HG03066 (cell line): ENCODE measurements around the gene ATXN7.
A peak's percentile ranks its signal among the peaks of the same experiment; 100 is the strongest.

ENCODE experiments used
- ATAC-seq: cut with Tn5 transposase; IDR thresholded peaks from one replicate; pipeline ENCODE4 v1.9.1; 2021; ENCODE audit warnings: low read depth; ENCODE audit not compliant: unreplicated experiment

ATXN7 gene

DNA sequence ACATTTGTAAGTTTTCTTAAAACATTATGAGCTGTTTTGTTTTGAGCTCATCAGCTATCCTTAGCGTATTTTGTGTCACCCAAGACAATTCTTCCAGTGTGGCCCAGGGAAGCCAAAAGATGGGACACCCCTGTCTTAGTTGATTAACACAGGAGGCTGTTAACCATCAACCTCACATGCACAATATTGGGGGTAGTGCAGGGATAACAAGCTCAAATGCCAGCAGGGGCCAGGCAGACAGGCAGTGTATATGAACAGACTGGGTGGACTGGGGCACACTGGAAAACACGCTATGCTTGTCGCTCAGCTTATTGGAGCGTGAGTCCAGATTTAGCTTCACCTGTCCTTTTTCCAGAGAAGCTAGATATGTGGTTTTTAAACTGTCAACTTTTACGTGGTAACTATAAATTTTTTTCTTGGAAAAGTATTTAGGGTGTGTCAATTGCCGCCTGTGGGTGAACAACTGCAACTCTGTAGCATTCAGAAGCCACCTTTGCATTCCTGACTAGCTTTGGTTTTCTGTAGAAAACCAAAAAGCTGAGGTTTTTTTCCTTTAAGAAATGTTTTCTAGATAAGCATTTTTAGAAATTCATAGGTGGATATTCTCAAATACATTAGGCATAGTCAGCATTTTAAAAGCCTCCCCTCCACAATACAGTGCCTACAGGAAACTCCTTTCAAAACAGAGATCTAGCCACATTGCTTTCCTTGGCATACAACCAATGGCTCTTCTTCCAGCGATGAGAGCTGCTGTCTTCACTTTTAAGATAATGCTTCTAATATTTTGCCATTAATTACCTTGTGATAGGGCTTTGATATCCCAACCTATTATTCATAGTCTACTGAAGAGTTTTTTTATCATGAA is 145.1 kb downstream of the ATXN7 start:
- no peak for ATAC-seq

DNA sequence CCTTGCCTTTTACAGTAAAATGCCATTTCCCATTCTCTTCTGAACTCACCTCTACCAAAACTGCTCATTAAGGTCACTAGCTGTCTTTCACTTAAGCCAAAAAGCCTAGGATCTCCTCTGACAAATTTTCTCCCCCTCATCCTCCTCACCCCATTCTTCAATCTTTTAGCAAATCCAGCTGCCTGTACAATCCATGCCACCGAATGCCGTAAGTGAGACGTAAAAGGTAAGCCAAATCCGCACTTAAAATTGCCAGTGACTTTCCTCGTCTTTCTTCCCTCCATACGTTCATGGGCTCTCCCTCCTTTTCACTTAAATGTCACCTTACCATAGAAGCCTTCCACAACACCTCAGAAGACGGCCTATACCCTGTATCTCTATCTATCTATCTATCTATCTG is 145.9 kb downstream of the ATXN7 start:
- no peak for ATAC-seq

DNA sequence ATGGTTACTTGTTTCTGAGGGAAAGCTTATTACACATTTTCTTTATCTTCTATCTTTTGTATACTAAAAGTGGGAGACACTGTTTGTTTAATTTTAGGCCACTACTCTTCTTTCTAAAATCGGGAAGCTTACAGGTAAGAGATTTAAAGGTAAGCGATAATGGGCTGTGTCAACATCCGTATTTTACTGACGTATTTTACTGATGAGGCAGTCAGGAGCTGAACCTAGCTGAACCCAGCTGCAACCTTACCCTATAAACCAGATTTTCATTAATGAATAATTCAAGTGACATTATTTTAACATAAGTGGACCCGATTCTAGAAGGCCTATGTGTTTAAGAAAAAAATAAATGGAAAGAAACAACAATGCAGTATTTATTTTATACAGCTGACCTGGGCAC is 146.5 kb downstream of the ATXN7 start:
- no peak for ATAC-seq

DNA sequence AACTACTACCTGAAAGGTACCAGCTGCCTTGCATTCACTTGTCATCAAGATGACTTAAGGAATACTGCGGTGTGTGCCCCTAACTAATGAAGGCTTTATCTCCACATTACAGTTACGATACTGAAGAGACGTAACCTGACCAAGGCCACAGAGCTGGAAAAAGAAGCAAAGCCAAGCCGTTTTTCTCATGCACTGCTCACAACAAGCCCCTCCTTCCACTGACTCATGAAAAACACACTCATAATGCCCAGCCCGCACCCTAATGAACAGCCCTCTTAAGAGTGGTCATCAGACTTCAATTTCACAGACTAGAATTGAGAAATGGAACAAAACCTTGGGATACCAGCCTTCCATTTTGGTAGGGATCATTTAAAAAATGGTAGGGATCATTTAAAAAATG is 148.0 kb downstream of the ATXN7 start:
- no peak for ATAC-seq

DNA sequence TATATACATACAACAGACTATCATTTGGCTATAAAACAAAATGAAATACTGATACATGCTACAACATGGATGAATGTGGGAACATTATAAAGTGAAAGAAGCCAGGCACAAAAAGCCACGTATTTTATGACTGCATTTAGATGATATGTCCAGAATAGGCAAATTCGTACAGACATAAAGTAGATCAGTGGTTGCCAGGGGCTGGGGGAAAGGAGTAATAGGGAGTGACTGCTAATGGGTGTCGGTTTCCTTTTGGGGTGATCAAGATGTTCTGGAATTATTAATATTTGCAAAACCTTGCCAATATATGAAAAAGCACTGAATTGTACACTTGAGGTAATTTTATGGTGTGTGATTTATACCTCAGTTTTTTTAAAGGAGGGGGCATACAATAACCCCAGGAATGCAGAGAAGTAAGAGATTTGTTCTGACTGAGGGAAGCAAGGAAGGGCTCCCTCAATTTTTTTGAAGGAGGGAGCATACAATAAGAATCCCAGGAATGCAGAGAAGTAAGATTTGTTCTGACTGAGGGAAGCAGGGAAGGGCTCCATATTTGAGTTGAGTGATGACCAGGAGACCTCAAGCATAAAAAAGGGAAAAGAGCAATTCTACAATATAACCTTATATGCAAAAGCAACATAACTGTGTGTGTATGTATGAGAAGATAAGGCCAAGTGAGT is 153.4 kb downstream of the ATXN7 start:
- ATAC-seq = no peak

DNA sequence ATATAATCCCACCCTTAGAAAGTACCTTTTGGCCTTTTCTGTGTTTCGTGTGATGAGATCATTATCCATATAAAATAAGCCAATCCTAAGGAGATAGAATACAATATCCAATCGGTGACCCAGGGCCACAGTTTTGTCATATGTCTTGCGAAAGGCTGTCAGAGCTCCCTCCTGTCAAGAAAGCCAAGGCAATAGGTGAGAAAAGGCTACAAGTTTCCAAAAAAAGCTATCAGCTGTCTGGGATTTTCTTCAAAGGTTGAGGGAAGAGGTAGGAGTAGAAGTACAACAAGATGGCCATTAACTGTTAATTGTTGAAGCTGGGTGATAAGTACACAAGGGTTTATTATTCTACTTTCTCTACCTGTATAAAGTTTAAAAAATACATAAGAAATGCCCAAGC is 155.6 kb downstream of the ATXN7 start:
- no peak for ATAC-seq

DNA sequence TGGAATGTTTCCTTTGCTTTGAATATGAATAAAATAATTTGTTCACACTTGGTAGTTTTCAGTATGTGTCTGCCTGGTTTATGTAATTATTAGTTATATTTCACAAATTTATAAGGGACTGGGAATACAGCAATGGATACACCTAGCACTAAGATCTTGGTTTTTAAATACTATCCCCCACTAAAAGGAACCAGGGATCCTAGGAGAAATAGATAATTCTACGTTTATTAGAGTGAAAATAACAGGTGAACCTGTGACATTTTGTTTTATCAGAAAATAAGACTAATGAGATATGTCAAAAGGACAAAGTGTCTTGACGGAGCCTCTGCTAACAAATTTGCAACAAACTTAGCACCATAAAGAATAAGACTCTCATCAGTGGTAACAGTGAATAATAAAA is 156.2 kb downstream of the ATXN7 start:
- ATAC-seq = no peak

DNA sequence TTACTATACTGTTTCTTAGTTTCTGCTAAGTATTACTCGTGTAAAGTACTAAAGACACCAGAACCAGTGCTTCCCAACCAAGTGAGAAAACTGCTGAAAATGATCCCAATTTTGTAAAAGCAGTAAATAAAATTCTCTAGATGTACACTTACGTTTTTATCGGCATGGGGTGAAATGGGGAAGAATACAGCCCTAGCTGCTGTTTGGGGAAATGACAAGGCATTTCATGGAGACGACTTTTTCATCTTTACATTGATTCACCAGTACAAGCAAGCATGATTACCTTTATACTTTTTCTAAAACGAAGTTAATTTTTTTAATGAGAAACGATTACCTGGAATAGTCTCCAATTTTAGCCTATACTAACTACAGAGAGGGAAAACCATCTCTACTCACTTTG is 158.3 kb downstream of the ATXN7 start:
- ATAC-seq = no peak

DNA sequence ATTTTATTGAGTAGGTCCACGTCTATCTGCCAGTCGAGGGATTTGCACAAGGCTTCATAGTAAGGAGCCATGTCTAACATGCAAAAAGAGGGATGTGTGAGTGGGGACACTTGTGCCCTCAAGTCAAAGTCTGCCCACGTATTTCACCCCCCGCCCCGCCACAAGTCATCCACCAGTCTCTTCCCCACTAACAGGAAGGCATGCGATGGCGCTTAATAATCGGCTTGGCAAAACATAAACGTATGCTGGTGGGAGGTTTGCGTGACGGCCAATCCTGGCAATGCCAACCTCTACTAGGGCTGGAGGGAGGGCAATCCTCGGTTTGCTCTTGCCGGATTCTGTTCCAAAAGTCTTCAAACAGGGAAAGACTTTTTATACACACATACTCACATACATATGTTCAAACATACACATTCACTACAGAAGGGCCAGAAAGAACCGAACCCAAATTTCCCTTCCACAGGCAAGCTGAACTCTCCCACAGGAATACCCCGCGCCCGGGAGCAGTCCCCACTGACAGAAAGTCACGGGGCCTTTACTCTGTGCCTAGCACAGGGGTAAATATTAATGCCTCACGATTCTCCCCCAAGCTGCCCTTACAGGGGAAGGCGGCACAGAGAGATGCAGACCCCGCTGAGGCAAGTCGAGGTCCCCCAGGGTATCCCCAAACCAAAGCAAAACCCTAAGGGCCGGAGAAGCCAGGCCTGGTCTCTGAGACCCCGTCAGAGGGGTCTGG is 159.0 kb downstream of the ATXN7 start:
- ATAC-seq = no peak

DNA sequence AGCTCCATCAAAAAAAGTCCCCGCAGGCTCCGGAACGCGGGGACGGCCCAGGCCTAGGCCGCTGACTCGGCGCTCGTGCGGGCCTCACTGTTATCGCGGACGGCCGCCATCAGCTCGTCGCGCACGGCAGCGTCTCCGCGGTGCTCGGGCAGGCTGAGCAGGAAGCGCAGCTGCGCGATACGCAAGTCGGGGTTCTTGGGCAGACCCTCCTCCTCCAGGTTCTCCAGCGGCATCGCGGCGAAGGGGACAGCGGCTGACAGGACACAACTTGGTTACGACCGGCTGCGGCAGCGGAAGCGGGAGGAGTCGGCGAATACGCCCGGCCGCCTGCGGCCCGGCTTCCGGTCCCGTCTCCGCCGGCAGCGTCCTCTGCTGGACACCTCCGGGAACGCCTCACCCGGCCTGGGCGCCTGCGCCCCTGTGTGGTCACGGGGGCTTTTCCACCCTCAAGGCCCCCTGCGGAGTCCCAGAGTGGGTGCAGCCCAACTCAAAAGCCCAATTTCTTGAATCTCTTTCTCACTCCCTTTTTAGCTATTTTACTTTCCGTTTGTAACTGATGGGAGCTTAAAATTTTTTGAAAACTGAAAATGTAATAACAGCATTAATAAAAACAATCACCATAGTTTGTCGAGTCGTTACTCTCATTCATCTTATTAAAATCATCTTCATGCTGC is 159.7 kb downstream of the ATXN7 start, which contains the start of gene PSMD6:
TSS of gene PSMD6 (minus strand) at position 308 of the 674 bp plus-strand sequence. CDS start at position 233, 75 bp downstream.
- ATAC-seq = peak; percentile 94

DNA sequence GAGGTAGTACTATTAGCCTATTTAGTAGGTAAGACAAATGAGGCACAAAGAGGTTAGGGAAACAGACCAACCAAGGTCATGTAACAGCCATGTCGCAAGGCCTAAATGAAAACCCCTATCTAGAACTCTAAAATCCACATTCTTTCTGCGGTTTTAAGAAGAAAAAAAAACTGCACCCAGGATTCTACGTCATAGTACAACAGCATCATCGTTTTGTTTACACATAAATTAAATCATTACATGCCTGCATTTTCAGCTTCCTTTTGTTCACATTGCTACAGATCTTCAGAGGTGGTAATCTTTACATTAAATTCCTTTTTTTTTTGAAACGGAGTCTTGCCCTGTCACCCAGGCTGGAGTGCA is 160.2 kb downstream of the ATXN7 start:
- ATAC-seq = no peak

DNA sequence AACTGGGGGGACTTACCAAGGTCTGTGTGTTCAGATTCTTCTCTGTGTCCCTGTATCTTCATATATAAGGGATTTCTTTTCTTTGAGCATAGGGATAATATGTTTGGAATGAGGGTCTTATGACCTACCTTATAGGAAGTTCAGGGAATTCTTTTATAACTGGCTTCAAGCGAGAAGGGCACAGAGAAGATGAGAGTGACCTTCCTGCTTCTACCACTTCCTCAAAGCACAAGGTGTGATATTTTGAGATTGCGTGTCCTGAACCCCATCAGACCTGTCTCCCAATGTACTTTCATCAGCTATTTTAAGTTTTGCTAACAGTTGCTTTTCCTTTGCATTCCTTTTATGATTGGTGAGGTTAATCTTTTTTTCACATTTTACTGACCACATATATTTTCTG is 162.7 kb downstream of the ATXN7 start:
- ATAC-seq = no peak

DNA sequence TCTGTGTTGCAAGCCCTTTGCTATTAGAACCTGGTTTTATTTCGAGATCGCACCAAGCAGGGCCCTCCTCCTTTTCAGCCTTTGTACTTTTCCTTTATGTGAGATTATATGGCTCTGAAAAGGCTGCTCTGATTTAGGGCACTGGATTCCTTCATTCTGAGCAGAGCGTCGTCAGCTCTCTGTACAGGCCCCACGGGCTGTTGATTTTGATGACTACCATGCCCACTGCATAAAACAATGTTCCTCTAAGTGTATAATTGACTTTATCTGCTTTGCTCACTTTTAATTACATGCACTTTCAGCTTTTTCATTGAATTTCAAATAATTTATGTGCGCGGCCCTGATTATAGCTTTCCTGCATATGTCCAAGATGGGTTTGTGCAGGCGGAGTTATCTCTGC is 164.0 kb downstream of the ATXN7 start:
- no peak for ATAC-seq

DNA sequence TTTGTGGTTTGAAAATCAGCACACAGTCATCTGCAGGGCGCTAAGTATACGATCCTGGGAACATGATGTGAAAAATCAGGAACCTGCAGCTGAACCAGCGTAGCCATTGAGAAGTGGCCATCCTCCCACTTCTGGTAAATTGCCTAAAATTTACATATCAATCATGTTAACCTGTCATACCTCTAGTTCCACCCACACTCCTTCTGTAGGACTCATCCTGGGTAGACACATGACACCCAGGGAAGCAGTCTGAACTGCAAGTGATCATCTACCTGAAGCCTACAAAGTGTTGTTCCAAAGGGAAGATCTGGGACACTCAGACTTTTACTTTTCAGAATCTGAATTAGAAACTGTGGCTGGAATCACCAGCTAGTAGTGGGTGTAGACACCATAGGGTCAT is 165.1 kb downstream of the ATXN7 start:
- no peak for ATAC-seq

DNA sequence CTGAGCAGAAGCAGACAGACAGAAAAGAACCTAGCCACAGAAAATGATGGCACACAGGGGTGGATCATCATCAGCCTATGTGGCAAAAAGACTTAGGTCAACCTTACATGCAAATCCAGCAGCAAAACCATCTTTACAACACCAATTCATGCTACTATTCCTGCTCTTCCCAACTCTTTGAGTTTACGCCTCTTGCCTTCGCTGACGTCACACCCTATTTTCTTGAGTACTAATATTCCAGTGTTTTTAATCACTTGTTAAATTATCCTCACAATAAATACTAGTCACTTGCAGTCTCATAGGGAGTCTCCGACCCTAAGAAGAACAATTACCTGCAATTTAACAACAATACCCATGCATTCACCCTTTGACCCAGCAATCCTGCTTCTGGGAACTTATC is 165.6 kb downstream of the ATXN7 start:
- ATAC-seq = no peak

DNA sequence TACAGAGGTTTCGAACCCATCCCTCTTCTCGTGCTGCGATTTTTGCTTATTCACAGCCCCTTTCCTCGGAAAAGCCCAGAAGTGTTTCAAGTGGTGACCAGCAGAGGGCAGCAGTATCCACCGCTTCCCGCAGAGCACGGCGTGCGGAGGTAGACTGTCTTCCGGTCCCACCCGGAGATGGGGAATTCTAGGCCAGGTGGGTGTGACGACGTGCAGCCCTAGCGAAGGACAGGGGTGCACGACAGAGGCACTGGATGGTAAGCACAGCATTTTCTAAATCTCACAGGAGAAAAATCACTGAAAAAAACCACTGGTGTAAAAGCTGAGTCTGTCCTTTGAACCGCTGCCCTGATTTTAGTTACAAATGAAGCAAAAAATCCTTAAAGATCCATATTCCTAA is 167.1 kb downstream of the ATXN7 start:
- peak; percentile 87 for ATAC-seq

DNA sequence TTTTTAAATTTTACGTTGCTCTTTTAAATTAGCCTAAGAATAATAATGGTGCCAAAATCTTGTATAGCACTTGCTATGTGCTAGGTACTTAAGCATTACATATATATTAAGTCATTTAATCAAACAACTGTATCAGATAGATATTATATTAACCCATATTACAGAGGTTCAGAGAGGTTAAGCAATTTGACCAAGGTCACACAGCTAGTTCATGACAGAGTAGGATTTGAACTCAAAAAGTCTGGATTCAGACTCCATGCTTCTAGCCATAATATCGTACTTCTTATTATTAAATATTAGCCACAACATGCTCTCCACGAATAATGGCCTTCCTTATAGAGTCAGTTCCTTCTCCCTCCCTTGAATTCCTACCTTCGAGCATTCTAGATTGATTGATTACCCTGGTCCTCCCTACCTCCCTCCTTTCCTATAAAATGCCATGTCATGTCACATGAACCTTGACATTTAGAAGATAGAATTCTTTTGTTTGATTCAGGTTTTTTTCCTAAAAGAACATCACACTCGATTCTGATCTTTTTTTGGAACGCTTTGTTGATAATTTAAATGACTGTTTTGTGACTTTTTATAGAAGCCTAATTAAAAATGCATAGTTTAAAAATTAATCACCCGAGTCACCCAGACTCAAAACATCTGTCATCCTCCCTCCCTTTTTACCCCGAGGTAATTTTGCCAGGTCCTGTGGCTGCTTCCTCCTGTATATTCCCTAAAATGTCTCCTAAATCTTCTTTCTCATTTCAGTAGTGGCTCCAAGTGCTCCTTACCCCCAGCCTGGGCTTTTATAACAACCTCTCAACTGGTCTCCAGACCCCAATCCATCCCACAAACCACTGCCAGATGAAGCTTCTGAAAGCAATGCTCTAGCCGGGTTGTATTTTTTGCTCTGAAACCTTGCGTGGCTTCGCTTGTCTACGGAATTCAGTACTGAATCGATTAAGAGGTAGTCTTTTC is 168.2 kb downstream of the ATXN7 start:
- ATAC-seq = no peak

DNA sequence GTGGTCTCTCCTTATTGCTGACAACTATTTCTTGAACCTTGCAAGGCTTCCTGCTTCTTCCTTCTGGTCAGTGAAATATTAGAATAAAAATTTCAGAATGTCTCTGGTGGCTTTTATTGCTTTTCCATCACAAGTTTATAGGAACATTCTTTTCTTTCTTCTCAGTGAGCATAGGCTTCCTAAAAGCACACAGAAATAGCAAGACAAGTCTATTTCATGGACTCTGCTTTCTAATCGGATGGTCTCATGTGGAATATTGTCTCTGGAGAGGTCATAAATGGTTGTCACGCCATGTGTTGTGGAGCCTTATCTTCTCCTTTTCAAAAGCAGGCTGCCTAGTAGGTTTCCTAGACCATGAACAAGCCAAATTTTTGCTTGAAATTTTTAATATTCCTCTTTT is 169.4 kb downstream of the ATXN7 start:
- ATAC-seq = no peak

DNA sequence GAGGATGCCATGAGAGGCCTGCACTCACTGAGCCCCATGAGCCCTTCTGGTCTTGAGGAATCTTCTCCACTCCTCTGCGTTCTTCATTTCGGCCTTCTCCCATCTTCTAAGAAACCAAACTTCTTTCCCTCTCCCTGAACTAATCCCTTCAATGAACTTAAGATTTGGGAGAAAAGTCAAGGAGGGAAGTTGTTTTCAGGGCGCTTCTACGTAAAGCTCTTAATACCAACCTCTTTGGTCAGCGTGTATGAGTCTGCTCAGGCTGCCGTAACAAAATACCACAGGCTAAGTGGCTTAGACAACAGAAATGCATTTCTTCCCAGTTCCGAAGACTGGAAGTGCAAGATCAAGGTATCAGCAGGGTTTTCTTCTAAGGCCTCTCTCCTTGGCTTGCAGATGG is 173.4 kb downstream of the ATXN7 start:
- ATAC-seq = no peak

DNA sequence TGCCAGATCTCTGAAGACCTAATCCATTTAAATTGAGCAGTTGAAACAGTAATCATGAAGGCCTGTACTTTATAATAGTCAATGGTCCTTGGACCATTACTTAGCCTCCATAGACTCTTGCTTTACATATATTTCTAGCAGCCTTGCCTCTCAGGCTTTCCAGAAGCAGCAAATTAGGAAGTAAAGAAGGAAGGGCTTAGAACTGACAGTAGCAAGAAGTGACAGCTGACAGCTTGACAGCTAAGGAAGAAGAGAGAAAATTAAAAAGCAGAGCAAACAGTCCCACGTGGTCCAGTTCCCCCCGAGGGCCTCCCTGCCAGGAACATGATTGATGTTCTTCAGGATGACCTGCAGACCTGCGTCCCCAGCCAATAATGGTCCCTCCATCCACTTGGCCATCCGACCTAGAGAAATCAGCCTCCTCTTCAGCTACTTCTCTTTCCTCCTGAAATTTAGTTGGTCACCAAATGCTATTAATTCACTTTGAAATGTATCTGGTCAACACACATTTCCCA is 174.6 kb downstream of the ATXN7 start:
- no peak for ATAC-seq
